Suprapubic skin (tissue), 4 donors: Measurements from ENCODE around the gene LAYN. TPM values are rescaled to one million over a fixed set of nuclear protein-coding genes. Genes with fewer than 3 reads are reported as not detected.

Source experiments
- DNase-seq, 2 donors: peaks; one replicate each; pipeline ENCODE4 v3.0.0-alpha.2; 2019; ENCODE audit warnings: low spot score in 2 of 2
- H3K27ac ChIP-seq: fragments of 200-600 bp; sonication (generic); one replicate; pipeline ENCODE4 v1.5.1; 2019
- H3K27me3 ChIP-seq: fragments of 200-600 bp; sonication (generic); one replicate; pipeline ENCODE4 v1.5.1; 2019
- H3K36me3 ChIP-seq: fragments of 200-600 bp; sonication (generic); one replicate; pipeline ENCODE4 v1.5.1; 2019
- H3K4me1 ChIP-seq: fragments of 200-600 bp; sonication (generic); one replicate; pipeline ENCODE4 v1.5.1; 2019
- H3K4me3 ChIP-seq: fragments of 200-600 bp; sonication (generic); one replicate; pipeline ENCODE4 v1.5.1; 2019; ENCODE audit warnings: mild to moderate bottlenecking
- H3K9me3 ChIP-seq: fragments of 200-600 bp; sonication (generic); one replicate; pipeline ENCODE4 v1.5.1; 2019
- CTCF ChIP-seq, 2 donors: fragments of 200-600 bp in 1 of 2; fragments of 450-650 bp in 1 of 2; sonication (generic) in 1 of 2; IDR thresholded peaks; one replicate each; pipeline ENCODE4 v1.5.1; 2016 to 2019; ENCODE audit warnings: antibody characterized with exemption in 2 of 2, mild to moderate bottlenecking in 1 of 2, moderate library complexity in 1 of 2
- EP300 ChIP-seq: sonication (generic); formaldehyde crosslinking; IDR thresholded peaks from one replicate; pipeline ENCODE4 v1.6.1; 2017; ENCODE audit warnings: antibody characterized with exemption
- POLR2A ChIP-seq, 2 donors: fragments of 450-650 bp; IDR thresholded peaks; one replicate each; pipeline ENCODE4 v1.6.1; 2017; ENCODE audit warnings: antibody characterized with exemption in 2 of 2, mild to moderate bottlenecking in 2 of 2, moderate library complexity in 2 of 2
- POLR2AphosphoS5 ChIP-seq, 3 donors: sonication (generic); formaldehyde crosslinking; IDR thresholded peaks; one replicate each; pipeline ENCODE4 v1.6.1; 2017; ENCODE audit warnings: antibody characterized with exemption in 3 of 3
- WGBS: methylation state at CpG from one replicate; pipeline ENCODE4 v1.1.5; 2018; 5-methylcytosine and 5-hydroxymethylcytosine counted together
- total RNA-seq, 4 donors: library from RNA; depleted of rRNA; stranded (reverse); fragments of >200 nt; gene quantifications; one replicate each; pipeline ENCODE4 v1.1.0, GENCODE V29; 2016

LAYN gene
- total RNA-seq, 4 donors from 2014 or later: 1.5 to 4.7 (median 1.9) TPM

DNA sequence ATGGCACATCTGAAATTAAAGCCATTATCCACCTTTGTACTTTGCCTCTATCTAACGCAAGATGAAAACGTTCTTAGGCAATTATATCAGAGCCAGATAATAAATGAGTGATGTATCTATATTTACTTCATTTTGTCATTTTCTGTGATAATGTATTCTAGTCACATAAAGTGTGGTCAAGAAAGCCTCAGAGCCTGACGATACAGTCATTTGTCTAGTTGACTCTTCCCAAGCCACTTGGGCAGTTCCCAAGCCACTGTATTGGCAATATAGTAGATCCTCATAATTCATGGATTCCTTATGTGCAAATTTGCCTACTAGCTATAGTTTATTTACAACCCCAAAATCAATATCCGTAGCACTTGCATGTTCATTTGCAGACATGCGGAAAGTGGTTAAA, 18.1 kb upstream of the LAYN start:
- Histone ChIP-seq H3K36me3 (no peaks in the 10 kb centered on the region), H3K4me1 (no peaks in the 10 kb centered on the region)
- WGBS: 92% methylated on average over 5 of the region's 5 CpGs

GRCh38 chr11:111523343-111523742, 17.2 kb upstream of the LAYN start:
- no peaks in the 10 kb centered on the region for H3K36me3 ChIP-seq
- no peak overlapping the region for H3K27ac ChIP-seq
- no peaks in the 10 kb centered on the region for H3K9me3 ChIP-seq
- WGBS: 91% methylated on average over 2 of the region's 2 CpGs
- H3K4me1 ChIP-seq: no peaks in the 10 kb centered on the region
- TF ChIP-seq POLR2AphosphoS5 (IDR thresholded peaks at IDR 0.05): no peak
- no peak for TF ChIP-seq EP300
- TF ChIP-seq CTCF (IDR thresholded peaks at IDR 0.05): no peak
- no peak for TF ChIP-seq POLR2A (IDR thresholded peaks at IDR 0.05)
- DNase-seq: no peak
- H3K27me3 ChIP-seq: no peaks in the 10 kb centered on the region
- H3K4me3 ChIP-seq: no peak overlapping the region

More for the DNA sequence above, 18.1 kb upstream of the LAYN start:
- no peaks in the 10 kb centered on the region for H3K27me3 ChIP-seq
- DNase-seq: no peak
- TF ChIP-seq CTCF (IDR thresholded peaks at IDR 0.05): no peak
- no peak for TF ChIP-seq POLR2A (IDR thresholded peaks at IDR 0.05)
- TF ChIP-seq EP300: no peak
- no peak for TF ChIP-seq POLR2AphosphoS5 (IDR thresholded peaks at IDR 0.05)
- H3K9me3 ChIP-seq: no peaks in the 10 kb centered on the region
- H3K27ac ChIP-seq: no peak overlapping the region
- H3K4me3 ChIP-seq: no peak overlapping the region

DNA sequence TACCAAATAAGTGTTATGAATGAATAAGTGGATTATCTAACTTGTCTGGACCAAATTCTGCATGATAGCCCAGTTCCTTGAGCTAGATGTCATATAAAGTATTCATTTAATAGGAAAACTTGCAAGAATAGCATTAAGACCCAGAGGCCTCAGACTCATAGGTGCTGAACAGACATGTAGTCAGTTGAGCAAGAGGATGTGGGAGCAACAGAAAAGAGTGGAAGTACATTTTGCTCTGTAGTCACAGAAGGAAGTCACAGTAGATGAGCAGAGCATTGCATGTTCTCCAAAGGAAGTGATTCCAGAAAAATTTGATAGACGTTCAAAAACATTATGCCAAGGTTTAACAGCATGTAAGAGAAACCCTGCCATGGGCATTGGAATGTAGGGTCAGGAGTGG, 16.5 kb upstream of the LAYN start:
- TF ChIP-seq EP300: no peak
- TF ChIP-seq POLR2AphosphoS5 (IDR thresholded peaks at IDR 0.05): no peak
- TF ChIP-seq CTCF (IDR thresholded peaks at IDR 0.05): no peak
- TF ChIP-seq POLR2A (IDR thresholded peaks at IDR 0.05): no peak
- no peaks in the 10 kb centered on the region for H3K27me3 ChIP-seq
- no peak overlapping the region for H3K4me3 ChIP-seq
- 62% methylated on average over 1 of the region's 1 CpG for whole genome bisulfite sequencing
- H3K4me1 ChIP-seq: no peaks in the 10 kb centered on the region
- H3K36me3 ChIP-seq: no peaks in the 10 kb centered on the region
- no peak overlapping the region for H3K27ac ChIP-seq
- no peaks in the 10 kb centered on the region for H3K9me3 ChIP-seq
- DNase-seq: no peak

- DNase-seq: no peak
- Histone ChIP-seq H3K27me3 (no peaks in the 10 kb centered on the region), H3K36me3 (no peaks in the 10 kb centered on the region), H3K9me3 (no peaks in the 10 kb centered on the region), H3K4me3 (no peak overlapping the region), H3K27ac (no peak overlapping the region), H3K4me1 (no peaks in the 10 kb centered on the region)
- TF ChIP-seq EP300 (no peak), POLR2A (IDR thresholded peaks at IDR 0.05) (no peak), POLR2AphosphoS5 (IDR thresholded peaks at IDR 0.05) (no peak), CTCF (IDR thresholded peaks at IDR 0.05) (no peak)
- 94% methylated on average over 1 of the region's 1 CpG for WGBS
Measured at GRCh38 chr11:111525456-111525855, 15.1 kb upstream of the LAYN start.

DNA sequence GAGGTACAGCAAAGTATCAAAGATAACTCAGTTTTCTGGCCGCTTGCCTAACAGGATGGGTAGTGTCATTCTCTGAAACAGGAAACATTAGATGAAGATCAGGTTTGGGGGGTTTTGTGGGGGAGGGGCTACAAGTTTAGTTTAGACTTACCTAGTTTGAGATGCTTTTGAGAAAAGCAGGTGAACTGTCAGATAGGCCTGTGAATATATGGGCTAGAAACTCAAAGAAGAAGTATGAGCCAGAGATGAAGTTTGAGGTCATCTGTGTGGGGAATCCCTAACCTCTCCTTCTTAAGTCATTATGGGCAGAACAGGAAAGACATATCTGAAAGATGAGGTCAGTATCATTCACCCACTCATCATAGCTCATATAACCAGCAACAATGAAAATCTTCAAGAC, 14.0 kb upstream of the LAYN start:
- DNase-seq: no peak
- TF ChIP-seq POLR2AphosphoS5 (IDR thresholded peaks at IDR 0.05) (no peak), CTCF (IDR thresholded peaks at IDR 0.05) (no peak), POLR2A (IDR thresholded peaks at IDR 0.05) (no peak), EP300 (no peak)
- Histone ChIP-seq H3K9me3 (no peaks in the 10 kb centered on the region), H3K27me3 (no peaks in the 10 kb centered on the region), H3K4me1 (no peaks in the 10 kb centered on the region), H3K4me3 (no peak overlapping the region), H3K27ac (no peak overlapping the region), H3K36me3 (no peaks in the 10 kb centered on the region)
- WGBS: 74% methylated on average over 1 of the region's 1 CpG
